Mesenchymal stem cell (in vitro differentiated cells and primary cell): ENCODE measurements around the gene KCNK7.
A peak's percentile ranks its signal among the peaks of the same experiment; 100 is the strongest.

ENCODE experiments used
- DNase-seq: peaks from one replicate; pipeline ENCODE4 v3.0.0-alpha.2; 2013
- H2AFZ ChIP-seq: one replicate; pipeline ENCODE4 v1.6.1; 2013; ENCODE audit warnings: low read depth, mild to moderate bottlenecking, control low read depth, inconsistent platforms, low read length, moderate library complexity
- H2AK5ac ChIP-seq: 2 replicates; pipeline ENCODE4 v1.6.1; 2013; ENCODE audit warnings: low read length, moderate library complexity, mild to moderate bottlenecking, inconsistent platforms; ENCODE audit not compliant: severe bottlenecking
- H2BK120ac ChIP-seq: one replicate; pipeline ENCODE4 v1.6.1; 2013; ENCODE audit warnings: low read depth, mild to moderate bottlenecking, inconsistent platforms, low read length, moderate library complexity
- H2BK12ac ChIP-seq, 2 experiments: one replicate each; pipeline ENCODE4 v1.6.1; 2013; ENCODE audit warnings: inconsistent platforms in 2 of 2, low read length in 2 of 2, mild to moderate bottlenecking in 2 of 2, moderate library complexity in 2 of 2, control low read depth in 1 of 2
- H2BK15ac ChIP-seq: one replicate; pipeline ENCODE4 v1.6.1; 2013; ENCODE audit warnings: mild to moderate bottlenecking, low read depth, inconsistent platforms; ENCODE audit not compliant: poor library complexity, severe bottlenecking
- H2BK5ac ChIP-seq: 2 replicates; pipeline ENCODE4 v1.6.1; 2013; ENCODE audit warnings: low read depth, mild to moderate bottlenecking, low read length, control low read depth, inconsistent platforms; ENCODE audit not compliant: poor library complexity, severe bottlenecking
- H3K14ac ChIP-seq, 2 experiments: one replicate each; pipeline ENCODE4 v1.6.1; 2013; ENCODE audit warnings: inconsistent platforms in 2 of 2, low read length in 2 of 2, control low read depth in 1 of 2, mild to moderate bottlenecking in 1 of 2, moderate library complexity in 1 of 2
- H3K18ac ChIP-seq, 2 experiments: one replicate each; pipeline ENCODE4 v1.6.1; 2013; ENCODE audit warnings: inconsistent platforms in 2 of 2, low read length in 2 of 2, control low read depth in 1 of 2, low read depth in 1 of 2, mild to moderate bottlenecking in 1 of 2
- H3K23ac ChIP-seq, 2 experiments: one replicate each; pipeline ENCODE4 v1.6.1; 2013; ENCODE audit warnings: inconsistent platforms in 2 of 2, low read length in 2 of 2, mild to moderate bottlenecking in 2 of 2, moderate library complexity in 2 of 2, control low read depth in 1 of 2
- H3K27ac ChIP-seq: 2 replicates; pipeline ENCODE4 v1.5.1; 2013; ENCODE audit warnings: mild to moderate bottlenecking, moderate library complexity, low read length, control low read depth, inconsistent platforms; ENCODE audit not compliant: poor library complexity, severe bottlenecking
- H3K27me3 ChIP-seq, 2 experiments: 2 replicates each; pipeline versions ENCODE4 v1.6.1 to v1.7.0; 2013; ENCODE audit warnings: low read length in 2 of 2, mild to moderate bottlenecking in 2 of 2, moderate library complexity in 2 of 2, control low read depth in 1 of 2, inconsistent platforms in 1 of 2; ENCODE audit not compliant: control insufficient read depth in 1 of 2, insufficient read depth in 1 of 2
- H3K36me3 ChIP-seq, 2 experiments: 2 replicates each; pipeline versions ENCODE4 v1.6.1 to v1.7.0; 2013; ENCODE audit warnings: low read length in 2 of 2, control low read depth in 1 of 2, inconsistent platforms in 1 of 2, low read depth in 1 of 2, mild to moderate bottlenecking in 1 of 2; ENCODE audit not compliant: insufficient read depth in 2 of 2, control insufficient read depth in 1 of 2
- H3K4ac ChIP-seq, 2 experiments: one replicate each; pipeline ENCODE4 v1.6.1; 2013; ENCODE audit warnings: inconsistent platforms in 2 of 2, low read length in 2 of 2, mild to moderate bottlenecking in 2 of 2, moderate library complexity in 2 of 2, control low read depth in 1 of 2, low read depth in 1 of 2
- H3K4me1 ChIP-seq: 2 replicates; pipeline ENCODE4 v1.6.1; 2013; ENCODE audit warnings: low read depth, low read length, control low read depth; ENCODE audit not compliant: control insufficient read depth, insufficient read depth
- H3K4me2 ChIP-seq: 2 replicates; pipeline ENCODE4 v1.6.1; 2013; ENCODE audit warnings: low read length, mild to moderate bottlenecking, inconsistent platforms; ENCODE audit not compliant: poor library complexity, severe bottlenecking
- H3K4me3 ChIP-seq, 2 experiments: 2 replicates each; pipeline versions ENCODE4 v1.5.1 to v1.7.0; 2013; ENCODE audit warnings: low read length in 2 of 2, mild to moderate bottlenecking in 2 of 2, control low read depth in 1 of 2, low read depth in 1 of 2; ENCODE audit not compliant: insufficient read depth in 1 of 2
- H3K79me1 ChIP-seq: replicated peaks from 2 replicates; pipeline ENCODE4 v1.6.1; 2013; ENCODE audit warnings: mild to moderate bottlenecking, control low read depth, low read length, inconsistent platforms; ENCODE audit not compliant: poor library complexity, severe bottlenecking
- H3K9ac ChIP-seq: 2 replicates; pipeline ENCODE4 v1.7.0; 2013; ENCODE audit warnings: mild to moderate bottlenecking, low read length, moderate library complexity
- H3K9me3 ChIP-seq: 2 replicates; pipeline ENCODE4 v1.7.0; 2013; ENCODE audit warnings: mild to moderate bottlenecking, low read length; ENCODE audit not compliant: control insufficient read depth
- H4K8ac ChIP-seq: one replicate; pipeline ENCODE4 v1.6.1; 2013; ENCODE audit warnings: inconsistent platforms, mild to moderate bottlenecking, low read length, moderate library complexity
- H4K91ac ChIP-seq: one replicate; pipeline ENCODE4 v1.6.1; 2013; ENCODE audit warnings: mild to moderate bottlenecking, low read length, inconsistent platforms
- WGBS: methylation state at CpG from one replicate; pipeline ENCODE4 v1.1.7; 2013; ENCODE audit warnings: mixed read lengths; 5-methylcytosine and 5-hydroxymethylcytosine counted together

The KCNK7 gene

GRCh38 chr11:65634905-65635731 lies 39.5 kb upstream of the KCNK7 start:
- Histone ChIP-seq H3K4me3 (no peak overlapping the region), H2AK5ac (no peak overlapping the region), H2BK5ac (no peak overlapping the region), H2BK15ac (no peak overlapping the region), H3K27me3 (no peaks in the 10 kb centered on the region), H3K23ac (no peak overlapping the region), H3K4ac (no peak overlapping the region), H2BK12ac (no peak overlapping the region), H3K18ac (no peak overlapping the region), H3K36me3 (peaks cover 65 to 76% of the 10 kb centered on the region in 2 experiments), H3K14ac (no peak overlapping the region), H2AFZ (no peak overlapping the region), H3K4me1 (peaks cover 23% of the 10 kb centered on the region), H3K4me2 (no peak overlapping the region), H3K9me3 (no peaks in the 10 kb centered on the region), H3K79me1 (peaks cover 42% of the 10 kb centered on the region), H2BK120ac (no peak overlapping the region), H3K9ac (no peak overlapping the region), H4K8ac (no peak overlapping the region), H3K27ac (no peak overlapping the region), H4K91ac (peak overlapping the region; percentile 46)
- 97% methylated on average over 46 of the region's 46 CpGs for WGBS
- DNase-seq: no peak

- Histone ChIP-seq H2BK12ac (no peak overlapping the region), H4K8ac (no peak overlapping the region), H3K14ac (no peak overlapping the region), H3K23ac (no peak overlapping the region), H3K18ac (no peak overlapping the region), H3K4me1 (peaks cover 16% of the 10 kb centered on the region), H2BK5ac (no peak overlapping the region), H2AFZ (no peak overlapping the region), H2AK5ac (no peak overlapping the region), H3K9me3 (no peaks in the 10 kb centered on the region), H3K4ac (no peak overlapping the region), H3K79me1 (peaks cover 45% of the 10 kb centered on the region), H2BK120ac (no peak overlapping the region), H3K27ac (no peak overlapping the region), H2BK15ac (no peak overlapping the region), H3K4me2 (no peak overlapping the region), H3K27me3 (no peaks in the 10 kb centered on the region), H3K36me3 (peaks cover 72 to 76% of the 10 kb centered on the region in 2 experiments), H4K91ac (no peak overlapping the region), H3K4me3 (no peak overlapping the region), H3K9ac (no peak overlapping the region)
- 97% methylated on average over 11 of the region's 11 CpGs for WGBS
- no peak for DNase-seq
Measured at GRCh38 chr11:65634440-65634839, 38.8 kb upstream of the KCNK7 start.

DNA sequence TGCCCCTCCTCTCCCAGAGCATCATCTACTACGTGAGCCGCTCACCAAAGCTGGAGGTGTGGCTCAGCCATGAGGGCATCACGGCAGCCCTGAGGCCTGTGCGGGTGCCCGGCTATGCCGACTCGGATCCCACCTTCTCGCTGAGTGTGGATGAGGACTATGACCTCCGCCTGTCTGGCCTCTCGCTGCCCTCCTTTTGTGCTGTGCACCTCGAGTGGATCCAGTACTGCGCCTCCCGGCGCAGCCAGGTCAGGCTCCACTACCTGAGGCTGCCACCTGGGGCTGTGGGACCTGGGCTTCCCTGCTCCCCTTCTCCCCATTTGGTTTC lies 38.5 kb upstream of the KCNK7 start:
- Histone ChIP-seq H3K4ac (no peak overlapping the region), H2AFZ (no peak overlapping the region), H3K4me2 (no peak overlapping the region), H3K18ac (no peak overlapping the region), H3K36me3 (peaks cover 76 to 80% of the 10 kb centered on the region in 2 experiments), H3K9me3 (no peaks in the 10 kb centered on the region), H2BK15ac (no peak overlapping the region), H3K27me3 (no peaks in the 10 kb centered on the region), H2AK5ac (no peak overlapping the region), H3K9ac (no peak overlapping the region), H3K23ac (no peak overlapping the region), H3K79me1 (peaks cover 46% of the 10 kb centered on the region), H3K14ac (no peak overlapping the region), H3K4me3 (no peak overlapping the region), H3K27ac (no peak overlapping the region), H3K4me1 (peaks cover 16% of the 10 kb centered on the region), H2BK120ac (no peak overlapping the region), H4K91ac (no peak overlapping the region), H2BK12ac (no peak overlapping the region), H2BK5ac (no peak overlapping the region), H4K8ac (no peak overlapping the region)
- DNase-seq: no peak
- 96% methylated on average over 14 of the region's 14 CpGs for WGBS

GRCh38 chr11:65633390-65634108 lies 37.9 kb upstream of the KCNK7 start:
- Histone ChIP-seq H3K27ac (no peak overlapping the region), H3K18ac (no peak overlapping the region), H2BK15ac (no peak overlapping the region), H3K9ac (no peak overlapping the region), H3K27me3 (no peaks in the 10 kb centered on the region), H3K4me1 (peaks cover 12% of the 10 kb centered on the region), H2BK5ac (no peak overlapping the region), H3K4ac (no peak overlapping the region), H3K4me3 (no peak overlapping the region), H3K14ac (no peak overlapping the region), H2BK12ac (no peak overlapping the region), H3K9me3 (no peaks in the 10 kb centered on the region), H2BK120ac (no peak overlapping the region), H3K79me1 (peaks cover 46% of the 10 kb centered on the region), H4K91ac (no peak overlapping the region), H2AK5ac (no peak overlapping the region), H3K23ac (no peak overlapping the region), H3K36me3 (peaks cover 81 to 85% of the 10 kb centered on the region in 2 experiments), H3K4me2 (no peak overlapping the region), H2AFZ (no peak overlapping the region), H4K8ac (no peak overlapping the region)
- WGBS: 91% methylated on average over 20 of the region's 20 CpGs
- DNase-seq: no peak
